ENCODE data around the gene TDRD10. TPM values are rescaled to one million over a fixed set of nuclear protein-coding genes. Genes with fewer than 3 reads are reported as not detected.

The TDRD10 gene
- total RNA-seq, 1 experiment from 2014 or later = not detected

- no TSS peak for BruUV-seq (replicated peaks)
- TF ChIP-seq CTCF (conservative IDR thresholded peaks at IDR 0.05; ENCODE audit: low read depth, low read length) = no peak
- TF ChIP-seq EZH2 (IDR thresholded peaks at IDR 0.05; ENCODE audit: borderline replicate concordance, low read depth, low read length, poor library complexity, severe bottlenecking) = no peak
- ChIA-PET POLR2A (ENCODE audit: low non-redundant PET) (no interaction called here), CTCF (interaction anchor here (0.9 kb wide), 1 partner anchor 77 kb away, joined by 15 read pairs; no protein-coding TSS in a partner anchor)
- peaks cover 37% of the 10 kb centered on the region for H3K36me3 ChIP-seq (ENCODE audit: insufficient read depth, low read length, poor library complexity, severe bottlenecking)
- peaks cover 18% of the 10 kb centered on the region for H3K4me1 ChIP-seq (ENCODE audit: insufficient read depth, low read length, poor library complexity, severe bottlenecking)
- intact Hi-C loops (cut with micrococcal nuclease; ENCODE audit: unreplicated experiment) = loop anchor here (5.0 to 10.0 kb wide), 4 partner anchors 50 to 505 kb away; partner anchors contain the start of genes ADAR, EFNA4 and ZBTB7B
- H3K9me3 ChIP-seq (ENCODE audit: low read depth, low read length, poor library complexity, severe bottlenecking) = no peaks in the 10 kb centered on the region
- peak overlapping the region; percentile 96 for H3K4me3 ChIP-seq (ENCODE audit: low read depth, low read length, poor library complexity, severe bottlenecking)
- no peak for DNase-seq (ENCODE audit: low spot score)
- peak overlapping the region; percentile 79 for H3K27ac ChIP-seq (ENCODE audit: low read depth, low read length, poor library complexity, severe bottlenecking)
- no peaks in the 10 kb centered on the region for H3K27me3 ChIP-seq (replicated peaks; ENCODE audit: insufficient read depth, low read depth, low read length, poor library complexity)
Measured at GRCh38 chr1:154557248-154557938, 55.4 kb downstream of the TDRD10 start.

- Histone ChIP-seq H3K4me3 (ENCODE audit: low read depth, low read length, poor library complexity, severe bottlenecking) (peak within 1 kb of the TSS; percentile 96), H3K27ac (ENCODE audit: low read depth, low read length, poor library complexity, severe bottlenecking) (peak within 1 kb of the TSS; percentile 85), H3K36me3 (ENCODE audit: insufficient read depth, low read length, poor library complexity, severe bottlenecking) (peaks cover 30% of the 10 kb centered on the region), H3K9me3 (ENCODE audit: low read depth, low read length, poor library complexity, severe bottlenecking) (no peaks in the 10 kb centered on the region), H3K27me3 (replicated peaks; ENCODE audit: insufficient read depth, low read depth, low read length, poor library complexity) (no peaks in the 10 kb centered on the region), H3K4me1 (ENCODE audit: insufficient read depth, low read length, poor library complexity, severe bottlenecking) (peaks cover 18% of the 10 kb centered on the region)
- TF ChIP-seq CTCF (conservative IDR thresholded peaks at IDR 0.05; ENCODE audit: low read depth, low read length) (no peak), EZH2 (IDR thresholded peaks at IDR 0.05; ENCODE audit: borderline replicate concordance, low read depth, low read length, poor library complexity, severe bottlenecking) (no peak)
- no TSS peak for BruUV-seq (replicated peaks)
- DNase-seq (ENCODE audit: low spot score) = no peak
- intact Hi-C loops (cut with micrococcal nuclease; ENCODE audit: unreplicated experiment) = loop anchor here (5.0 to 10.0 kb wide), 4 partner anchors 49 to 504 kb away; partner anchors contain the start of genes ADAR, EFNA4 and ZBTB7B
- CTCF ChIA-PET = interaction anchor here (0.6 to 0.9 kb wide), 3 partner anchors 77 to 1136 kb away, joined by 5 to 15 read pairs (median 10); no protein-coding TSS in a partner anchor
- POLR2A ChIA-PET (ENCODE audit: low non-redundant PET) = no interaction called here
Measured at GRCh38 chr1:154557939-154558719, 56.1 kb downstream of the TDRD10 start, which contains the start of gene UBE2Q1. Gene UBE2Q1, minus strand, starts transcription at chr1:154558662. Its CDS starts 109 bp downstream, at chr1:154558553.

- H3K36me3 ChIP-seq (ENCODE audit: insufficient read depth, low read length, poor library complexity, severe bottlenecking) = peaks cover 22% of the 10 kb centered on the region
- intact Hi-C loops (cut with micrococcal nuclease; ENCODE audit: unreplicated experiment) = loop anchor here (5.0 to 10.0 kb wide), 4 partner anchors 48 to 503 kb away; partner anchors contain the start of genes ADAR, EFNA4 and ZBTB7B
- H3K9me3 ChIP-seq (ENCODE audit: low read depth, low read length, poor library complexity, severe bottlenecking) = no peaks in the 10 kb centered on the region
- no peaks in the 10 kb centered on the region for H3K27me3 ChIP-seq (replicated peaks; ENCODE audit: insufficient read depth, low read depth, low read length, poor library complexity)
- peak overlapping the region; percentile 96 for H3K4me3 ChIP-seq (ENCODE audit: low read depth, low read length, poor library complexity, severe bottlenecking)
- BruUV-seq (replicated peaks) = TSS peak; percentile 88
- peaks cover 18% of the 10 kb centered on the region for H3K4me1 ChIP-seq (ENCODE audit: insufficient read depth, low read length, poor library complexity, severe bottlenecking)
- peak; percentile 100 for DNase-seq (ENCODE audit: low spot score)
- peak overlapping the region; percentile 85 for H3K27ac ChIP-seq (ENCODE audit: low read depth, low read length, poor library complexity, severe bottlenecking)
- ChIA-PET POLR2A (ENCODE audit: low non-redundant PET) (no interaction called here), CTCF (interaction anchor here (0.6 to 1.6 kb wide), 12 partner anchors 9 to 1136 kb away, joined by 3 to 15 read pairs (median 5); partner anchors contain the start of genes ADAM15, CHRNB2 and KCNN3)
- no peak for TF ChIP-seq EZH2 (IDR thresholded peaks at IDR 0.05; ENCODE audit: borderline replicate concordance, low read depth, low read length, poor library complexity, severe bottlenecking)
- TF ChIP-seq CTCF (conservative IDR thresholded peaks at IDR 0.05; ENCODE audit: low read depth, low read length) = no peak
Measured at GRCh38 chr1:154558720-154559465, 56.9 kb downstream of the TDRD10 start.

All from A673 (cell line).